Measurements from ENCODE around the gene ZCCHC24. TPM values are rescaled to one million over a fixed set of nuclear protein-coding genes. Genes with fewer than 3 reads are reported as not detected.

ZCCHC24 gene
- polyA plus RNA-seq, 3 donors = 3.9 to 5.0 (median 4.0) TPM

DNA sequence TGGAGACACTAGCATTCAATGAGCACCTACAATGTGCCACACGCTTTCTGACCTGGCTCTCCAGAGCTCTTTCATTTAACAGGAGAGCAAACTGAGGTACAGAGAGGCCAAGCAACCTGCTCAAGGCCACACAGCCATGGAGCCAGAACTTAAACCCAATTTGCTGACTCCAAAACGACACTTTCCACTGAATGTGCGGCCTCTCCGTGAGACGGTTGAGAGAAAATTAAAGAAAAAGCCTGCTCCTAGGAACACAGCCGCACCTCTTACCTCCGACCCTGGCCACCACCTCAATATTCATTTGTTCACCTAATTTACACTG lies 42.8 kb downstream of the ZCCHC24 start:
- Histone ChIP-seq H3K27ac (ENCODE audit: low read depth in 1 of 2, low read length in 2 of 2) (no peak overlapping the region), H3K4me1 (ENCODE audit: control insufficient read depth in 1 of 2, insufficient read depth in 2 of 2, low read length in 2 of 2) (peaks cover 62 to 63% of the 10 kb centered on the region in 2 donors), H2AFZ (ENCODE audit: insufficient read depth, low read depth, low read length, poor library complexity, severe bottlenecking) (no peak overlapping the region), H3K4me3 (replicated peaks in 1 of 3; ENCODE audit: low read depth in 2 of 3, low read length in 3 of 3) (no peak overlapping the region), H3K9ac (ENCODE audit: insufficient read depth, low read length, poor library complexity, severe bottlenecking) (no peak overlapping the region), H4K20me1 (ENCODE audit: insufficient read depth, low read length) (peaks cover 69% of the 10 kb centered on the region), H3K4me2 (replicated peaks; ENCODE audit: extremely low read depth, low read length, poor library complexity, severe bottlenecking) (no peak overlapping the region), H3K79me2 (ENCODE audit: insufficient read depth, low read length) (peaks cover 3% of the 10 kb centered on the region), H3K36me3 (replicated peaks in 1 of 2; ENCODE audit: control insufficient read depth in 1 of 2, insufficient read depth in 2 of 2, low read length in 2 of 2) (peaks cover 2 to 18% of the 10 kb centered on the region in 2 donors), H3K27me3 (ENCODE audit: control insufficient read depth in 2 of 2, insufficient read depth in 2 of 2, low read length in 2 of 2) (no peaks in the 10 kb centered on the region), H3K9me3 (replicated peaks in 1 of 2; ENCODE audit: control insufficient read depth in 1 of 2, insufficient read depth in 1 of 2, low read length in 2 of 2) (no peaks in the 10 kb centered on the region)
- Mint-ChIP-seq H3K4me3 (no peak overlapping the region), H3K36me3 (peaks cover 38 to 48% of the 10 kb centered on the region in 2 donors), H3K9me3 (peaks cover 0 to 2% (median 0%) of the 10 kb centered on the region in 7 donors), H3K27me3 (ENCODE audit: low read depth in 3 of 3) (peaks cover 12 to 16% (median 13%) of the 10 kb centered on the region in 3 donors), H3K27ac (no peak overlapping the region), H3K4me1 (peaks cover 82% of the 10 kb centered on the region)
- TF ChIP-seq CTCF (IDR thresholded peaks at IDR 0.05) = no peak
- no peak for DNase-seq
- intact Hi-C loops (cut with micrococcal nuclease) = no loop called here
- 97% methylated on average over 6 of the region's 7 CpGs for WGBS (ENCODE audit: insufficient coverage)

- H3K4me3 Mint-ChIP-seq = no peak overlapping the region
- intact Hi-C loops (cut with micrococcal nuclease) = no loop called here
- peaks cover 3% of the 10 kb centered on the region for H3K79me2 ChIP-seq (ENCODE audit: insufficient read depth, low read length)
- no peak overlapping the region for H3K27ac ChIP-seq (ENCODE audit: low read depth in 1 of 2, low read length in 2 of 2)
- no peak overlapping the region for H2AFZ ChIP-seq (ENCODE audit: insufficient read depth, low read depth, low read length, poor library complexity, severe bottlenecking)
- peaks cover 0 to 2% (median 0%) of the 10 kb centered on the region in 7 donors for H3K9me3 Mint-ChIP-seq
- DNase-seq = no peak
- H3K27me3 ChIP-seq (ENCODE audit: control insufficient read depth in 2 of 2, insufficient read depth in 2 of 2, low read length in 2 of 2) = no peaks in the 10 kb centered on the region
- H3K4me2 ChIP-seq (replicated peaks; ENCODE audit: extremely low read depth, low read length, poor library complexity, severe bottlenecking) = no peak overlapping the region
- peaks cover 62% of the 10 kb centered on the region for H4K20me1 ChIP-seq (ENCODE audit: insufficient read depth, low read length)
- peaks cover 58 to 59% of the 10 kb centered on the region in 2 donors for H3K4me1 ChIP-seq (ENCODE audit: control insufficient read depth in 1 of 2, insufficient read depth in 2 of 2, low read length in 2 of 2)
- peak overlapping the region in 1 of 7 donors; percentile 45 for H3K27ac Mint-ChIP-seq
- H3K36me3 Mint-ChIP-seq = peaks cover 39 to 46% of the 10 kb centered on the region in 2 donors
- H3K36me3 ChIP-seq (replicated peaks in 1 of 2; ENCODE audit: control insufficient read depth in 1 of 2, insufficient read depth in 2 of 2, low read length in 2 of 2) = peaks cover 2 to 19% of the 10 kb centered on the region in 2 donors
- no peak for TF ChIP-seq CTCF (IDR thresholded peaks at IDR 0.05)
- no peak overlapping the region for H3K4me3 ChIP-seq (replicated peaks in 1 of 3; ENCODE audit: low read depth in 2 of 3, low read length in 3 of 3)
- no peak overlapping the region for H3K9ac ChIP-seq (ENCODE audit: insufficient read depth, low read length, poor library complexity, severe bottlenecking)
- H3K9me3 ChIP-seq (replicated peaks in 1 of 2; ENCODE audit: control insufficient read depth in 1 of 2, insufficient read depth in 1 of 2, low read length in 2 of 2) = no peaks in the 10 kb centered on the region
- 84% methylated on average over 20 of the region's 23 CpGs for WGBS (ENCODE audit: insufficient coverage)
- H3K27me3 Mint-ChIP-seq (ENCODE audit: low read depth in 3 of 3) = peaks cover 7 to 12% (median 10%) of the 10 kb centered on the region in 3 donors
- H3K4me1 Mint-ChIP-seq = peaks cover 72% of the 10 kb centered on the region
Observed at GRCh38 chr10:79401015-79401921, 44.2 kb downstream of the ZCCHC24 start.

Data from CD14-positive monocyte (primary cell).